HG03521 (cell line): ENCODE results near the gene SMYD4.
"Not testable (repeated sequence)": the region's sequence is repeated elsewhere in the genome, so short reads cannot be mapped to it uniquely, and the experiment has no call there.

Source experiments
- ATAC-seq: cut with Tn5 transposase; IDR thresholded peaks from one replicate; pipeline ENCODE4 v1.9.1; 2021; ENCODE audit warnings: mild to moderate bottlenecking, moderate library complexity; ENCODE audit not compliant: unreplicated experiment

SMYD4 gene

GRCh38 chr17:1834380-1835149, 4.9 kb upstream of the SMYD4 start:
- ATAC-seq: peak; percentile 47

- ATAC-seq: no peak
Observed at GRCh38 chr17:1830288-1830687, 586 bp upstream of the SMYD4 start.

GRCh38 chr17:1829216-1829591, 498 bp downstream of the SMYD4 start:
- no peak for ATAC-seq

GRCh38 chr17:1820528-1821252, 9.0 kb downstream of the SMYD4 start:
- no peak for ATAC-seq

- no peak for ATAC-seq
Observed at GRCh38 chr17:1813088-1813487, 16.6 kb downstream of the SMYD4 start.

GRCh38 chr17:1810450-1811103, 19.1 kb downstream of the SMYD4 start:
- ATAC-seq: no peak

- ATAC-seq: not testable (repeated sequence)
Observed at GRCh38 chr17:1809815-1810214, 19.9 kb downstream of the SMYD4 start.

GRCh38 chr17:1808644-1809043, 21.1 kb downstream of the SMYD4 start:
- no peak for ATAC-seq

- ATAC-seq: no peak
Observed at GRCh38 chr17:1807890-1808289, 21.8 kb downstream of the SMYD4 start.

- ATAC-seq: no peak
Observed at GRCh38 chr17:1803280-1803679, 26.4 kb downstream of the SMYD4 start.

GRCh38 chr17:1802429-1802828, 27.3 kb downstream of the SMYD4 start:
- no peak for ATAC-seq

- no peak for ATAC-seq
Observed at GRCh38 chr17:1800712-1801111, 29.0 kb downstream of the SMYD4 start.

- no peak for ATAC-seq
Observed at GRCh38 chr17:1800240-1800639, 29.5 kb downstream of the SMYD4 start.

- ATAC-seq: not testable (repeated sequence)
Observed at GRCh38 chr17:1797846-1798245, 31.9 kb downstream of the SMYD4 start.

- ATAC-seq: no peak
Observed at GRCh38 chr17:1797323-1797722, 32.4 kb downstream of the SMYD4 start.

- ATAC-seq: no peak
Observed at GRCh38 chr17:1796800-1797199, 32.9 kb downstream of the SMYD4 start.

- ATAC-seq: no peak
Observed at GRCh38 chr17:1793447-1793806, 36.3 kb downstream of the SMYD4 start.

GRCh38 chr17:1792495-1793446, 36.9 kb downstream of the SMYD4 start:
- no peak for ATAC-seq

GRCh38 chr17:1789936-1790335, 39.8 kb downstream of the SMYD4 start:
- ATAC-seq: no peak

- ATAC-seq: no peak
Observed at GRCh38 chr17:1787301-1787902, 42.3 kb downstream of the SMYD4 start.
